MM.1S (cell line): Measurements from ENCODE around the gene KSR1.
"Not testable (repeated sequence)": the region's sequence is repeated elsewhere in the genome, so short reads cannot be mapped to it uniquely, and the experiment has no call there.

ENCODE experiments used
- DNase-seq: peaks from one replicate; pipeline ENCODE4 v3.0.0-alpha.2; 2015
- H2AFZ ChIP-seq: fragments of 300-600 bp; sonication (generic); 2 replicates; pipeline ENCODE4 v1.6.0; 2016; ENCODE audit warnings: antibody characterized with exemption, low read length
- H3F3A ChIP-seq: fragments of 300-600 bp; sonication (generic); 2 replicates; pipeline ENCODE4 v1.6.1; 2016; ENCODE audit warnings: mild to moderate bottlenecking, antibody characterized with exemption, low read length, moderate library complexity, mixed read lengths; ENCODE audit not compliant: insufficient read depth
- H3K27ac ChIP-seq: fragments of 300-600 bp; sonication (generic); 2 replicates; pipeline ENCODE4 v1.5.1; 2016; ENCODE audit warnings: mild to moderate bottlenecking, low read length
- H3K27me3 ChIP-seq: fragments of 300-600 bp; sonication (generic); replicated peaks from 2 replicates; pipeline ENCODE4 v1.6.0; 2016; ENCODE audit warnings: low read length; ENCODE audit not compliant: insufficient read depth
- H3K36me3 ChIP-seq: fragments of 300-600 bp; sonication (generic); replicated peaks from 2 replicates; pipeline ENCODE4 v1.6.1; 2016; ENCODE audit warnings: mild to moderate bottlenecking, low read length, mixed read lengths; ENCODE audit not compliant: insufficient read depth
- H3K4me1 ChIP-seq: fragments of 300-600 bp; sonication (generic); 2 replicates; pipeline ENCODE4 v1.6.1; 2016; ENCODE audit warnings: low read length, mixed read lengths
- H3K4me2 ChIP-seq: fragments of 300-600 bp; sonication (generic); 2 replicates; pipeline ENCODE4 v1.6.0; 2016; ENCODE audit warnings: low read depth, low read length
- H3K4me3 ChIP-seq: fragments of 300-600 bp; sonication (generic); 2 replicates; pipeline ENCODE4 v1.5.1; 2016; ENCODE audit warnings: low read length, mixed read lengths
- H3K79me2 ChIP-seq: fragments of 300-600 bp; sonication (generic); 2 replicates; pipeline ENCODE4 v1.6.1; 2016; ENCODE audit warnings: mixed run types, low read length, mixed read lengths
- H3K9ac ChIP-seq: fragments of 300-600 bp; sonication (generic); 2 replicates; pipeline ENCODE4 v1.6.1; 2016; ENCODE audit warnings: low read length, mixed read lengths
- H3K9me2 ChIP-seq: fragments of 300-600 bp; sonication (generic); replicated peaks from 2 replicates; pipeline ENCODE4 v1.6.1; 2016; ENCODE audit warnings: mild to moderate bottlenecking, low read length, mixed read lengths; ENCODE audit not compliant: insufficient read depth
- H3K9me3 ChIP-seq: fragments of 300-600 bp; sonication (generic); replicated peaks from 2 replicates; pipeline ENCODE4 v1.6.1; 2016; ENCODE audit warnings: mild to moderate bottlenecking, low read length, mixed read lengths; ENCODE audit not compliant: insufficient read depth
- H4K20me1 ChIP-seq: fragments of 300-600 bp; sonication (generic); 2 replicates; pipeline ENCODE4 v1.6.1; 2016; ENCODE audit warnings: mild to moderate bottlenecking, low read length, moderate library complexity, mixed read lengths; ENCODE audit not compliant: insufficient read depth
- CTCF ChIP-seq: fragments of 300-600 bp; sonication (generic); IDR thresholded peaks from 2 replicates; pipeline ENCODE4 v1.5.1; 2016; ENCODE audit warnings: antibody characterized with exemption, low read length, mixed read lengths
- EZH2 ChIP-seq: fragments of 300-600 bp; sonication (generic); optimal IDR thresholded peaks from 2 replicates; pipeline ENCODE3; 2017; ENCODE audit warnings: low read depth, mild to moderate bottlenecking, antibody characterized with exemption, low read length, mixed read lengths
- EZH2phosphoT487 ChIP-seq: fragments of 300-600 bp; sonication (generic); IDR thresholded peaks from 2 replicates; pipeline ENCODE4 v1.6.1; 2018; ENCODE audit warnings: antibody characterized with exemption, low read length

Gene KSR1

DNA sequence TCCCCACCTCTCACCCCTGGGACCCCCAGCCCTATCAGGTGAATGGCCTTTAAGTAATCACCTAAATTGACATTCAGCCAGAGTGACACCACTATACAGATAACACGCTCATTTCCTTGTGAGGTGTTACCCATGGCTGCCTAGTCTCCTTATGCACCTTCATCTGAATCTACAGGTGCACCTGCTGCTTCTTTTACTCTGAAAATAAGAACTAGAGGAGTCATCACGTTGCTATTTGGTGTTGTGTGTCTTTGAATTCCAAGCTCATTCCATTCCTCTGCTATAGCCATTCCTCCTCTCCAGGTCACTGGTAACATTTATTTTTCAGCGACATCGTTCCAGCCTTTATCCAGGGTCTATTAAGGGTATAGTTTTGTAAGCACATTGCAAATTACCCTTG, 184.5 kb downstream of the KSR1 start:
- Histone ChIP-seq H3K79me2 (no peaks in the 10 kb centered on the region), H3K9me2 (no peaks in the 10 kb centered on the region), H3K27me3 (no peaks in the 10 kb centered on the region), H2AFZ (no peak overlapping the region), H3K4me3 (no peak overlapping the region), H3F3A (no peaks in the 10 kb centered on the region), H3K9me3 (no peaks in the 10 kb centered on the region), H3K4me1 (no peaks in the 10 kb centered on the region), H3K4me2 (no peak overlapping the region), H3K36me3 (no peaks in the 10 kb centered on the region), H4K20me1 (no peaks in the 10 kb centered on the region), H3K27ac (no peak overlapping the region), H3K9ac (no peak overlapping the region)
- TF ChIP-seq EZH2phosphoT487 (no peak), CTCF (no peak), EZH2 (no peak)
- no peak for DNase-seq

DNA sequence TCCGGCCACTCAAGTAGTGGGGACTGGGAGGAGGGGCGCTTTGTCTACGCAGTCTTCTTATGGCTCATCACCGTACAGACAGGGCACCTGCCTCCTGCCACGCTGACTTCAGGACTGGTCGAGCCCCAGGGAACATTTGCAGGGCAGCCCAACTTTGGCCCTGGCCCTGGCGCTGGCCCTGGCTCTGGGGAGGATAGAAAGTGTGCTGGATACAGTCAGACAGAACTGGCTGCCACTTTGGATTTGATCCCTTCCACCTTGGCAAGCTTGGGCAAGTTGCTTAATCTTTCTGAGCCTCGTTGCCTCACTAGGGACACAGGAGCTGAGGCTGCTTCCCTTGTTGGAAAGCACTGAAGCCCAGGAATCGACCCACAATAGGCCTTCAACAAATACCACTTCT, 188.3 kb downstream of the KSR1 start:
- H3K36me3 ChIP-seq = no peaks in the 10 kb centered on the region
- no peaks in the 10 kb centered on the region for H3K4me1 ChIP-seq
- H3K79me2 ChIP-seq = no peaks in the 10 kb centered on the region
- H3K9me3 ChIP-seq = no peaks in the 10 kb centered on the region
- no peak overlapping the region for H3K4me3 ChIP-seq
- H3K9ac ChIP-seq = no peak overlapping the region
- DNase-seq = no peak
- H3K27ac ChIP-seq = no peak overlapping the region
- no peaks in the 10 kb centered on the region for H3F3A ChIP-seq
- no peaks in the 10 kb centered on the region for H3K27me3 ChIP-seq
- no peaks in the 10 kb centered on the region for H4K20me1 ChIP-seq
- TF ChIP-seq EZH2phosphoT487 = no peak
- TF ChIP-seq CTCF = no peak
- no peak for TF ChIP-seq EZH2
- no peak overlapping the region for H3K4me2 ChIP-seq
- H3K9me2 ChIP-seq = no peaks in the 10 kb centered on the region
- no peak overlapping the region for H2AFZ ChIP-seq

- H3K9me2 ChIP-seq, H3K27me3 ChIP-seq, H3K4me1 ChIP-seq, H3K9ac ChIP-seq, H3K9me3 ChIP-seq, H3K27ac ChIP-seq, H3K4me3 ChIP-seq, H3F3A ChIP-seq, H3K79me2 ChIP-seq, H4K20me1 ChIP-seq, DNase-seq, H3K4me2 ChIP-seq, H2AFZ ChIP-seq, H3K36me3 ChIP-seq: not testable (repeated sequence)
These were observed 189.4 kb downstream of the KSR1 start for GRCh38 chr17:27645621-27646020.

DNA sequence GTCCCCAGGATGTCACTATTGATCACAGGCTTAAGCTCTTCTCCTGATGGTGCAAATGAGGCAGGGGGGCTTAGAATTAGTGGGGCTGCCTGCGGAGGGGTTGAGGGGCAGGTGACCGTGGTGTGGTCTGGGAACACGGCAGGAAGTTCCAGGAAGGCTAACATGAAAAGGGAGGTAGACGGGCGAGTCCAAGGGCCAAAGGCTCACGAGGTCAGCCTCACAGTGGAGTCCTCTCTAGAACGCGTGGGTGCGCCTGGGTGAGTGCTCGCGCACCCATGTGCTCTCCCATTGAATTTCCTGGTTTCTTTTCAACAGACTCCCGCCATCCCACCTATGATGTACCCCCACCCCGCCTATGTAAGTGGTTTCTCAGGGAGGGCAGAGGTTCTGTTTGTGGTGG, 190.0 kb downstream of the KSR1 start:
- Histone ChIP-seq H3K27ac (no peak overlapping the region), H3K9me2 (no peaks in the 10 kb centered on the region), H3K36me3 (no peaks in the 10 kb centered on the region), H3K9ac (no peak overlapping the region), H3F3A (no peaks in the 10 kb centered on the region), H3K4me3 (no peak overlapping the region), H4K20me1 (no peaks in the 10 kb centered on the region), H2AFZ (no peak overlapping the region), H3K79me2 (no peaks in the 10 kb centered on the region), H3K4me2 (no peak overlapping the region), H3K9me3 (no peaks in the 10 kb centered on the region), H3K4me1 (no peaks in the 10 kb centered on the region), H3K27me3 (no peaks in the 10 kb centered on the region)
- DNase-seq = no peak
- no peak for TF ChIP-seq CTCF
- no peak for TF ChIP-seq EZH2phosphoT487
- no peak for TF ChIP-seq EZH2
